PC-9 (cell line): ENCODE measurements around the gene RELL1.
"Not testable (repeated sequence)": the region's sequence is repeated elsewhere in the genome, so short reads cannot be mapped to it uniquely, and the experiment has no call there.

Experiments
- EZH2 ChIP-seq: fragments of 200-600 bp; sonication (generic); IDR thresholded peaks from 2 replicates; pipeline ENCODE4 v1.8.0; 2017; ENCODE audit warnings: antibody characterized with exemption, low read depth
- TF ChIP-seq, protein P1 (sequence below): fragments of 200-600 bp; sonication (generic); conservative IDR thresholded peaks from 2 replicates; pipeline ENCODE4 v1.6.1; 2017; ENCODE audit warnings: mixed run types, antibody characterized with exemption, mild to moderate bottlenecking, moderate library complexity

DNA sequence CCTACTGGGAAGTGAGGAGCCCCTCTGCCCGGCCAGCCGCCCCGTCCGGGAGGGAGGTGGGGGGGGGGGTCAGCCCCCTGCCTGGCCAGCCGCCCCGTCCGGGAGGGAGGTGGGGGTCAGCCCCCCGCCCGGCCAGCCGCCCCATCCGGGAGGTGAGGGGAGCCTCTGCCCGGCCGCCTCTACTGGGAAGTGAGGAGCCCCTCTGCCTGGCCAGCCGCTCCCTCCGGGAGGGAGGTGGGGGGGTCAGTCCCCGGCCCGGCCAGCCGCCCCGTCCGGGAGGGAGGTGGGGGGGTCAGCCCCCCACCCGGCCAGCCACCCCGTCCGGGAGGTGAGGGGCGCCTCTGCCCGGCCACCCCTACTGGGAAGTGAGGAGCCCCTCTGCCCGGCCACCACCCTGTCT is 17.1 kb downstream of the RELL1 start:
- TF ChIP-seq, protein P1, sequence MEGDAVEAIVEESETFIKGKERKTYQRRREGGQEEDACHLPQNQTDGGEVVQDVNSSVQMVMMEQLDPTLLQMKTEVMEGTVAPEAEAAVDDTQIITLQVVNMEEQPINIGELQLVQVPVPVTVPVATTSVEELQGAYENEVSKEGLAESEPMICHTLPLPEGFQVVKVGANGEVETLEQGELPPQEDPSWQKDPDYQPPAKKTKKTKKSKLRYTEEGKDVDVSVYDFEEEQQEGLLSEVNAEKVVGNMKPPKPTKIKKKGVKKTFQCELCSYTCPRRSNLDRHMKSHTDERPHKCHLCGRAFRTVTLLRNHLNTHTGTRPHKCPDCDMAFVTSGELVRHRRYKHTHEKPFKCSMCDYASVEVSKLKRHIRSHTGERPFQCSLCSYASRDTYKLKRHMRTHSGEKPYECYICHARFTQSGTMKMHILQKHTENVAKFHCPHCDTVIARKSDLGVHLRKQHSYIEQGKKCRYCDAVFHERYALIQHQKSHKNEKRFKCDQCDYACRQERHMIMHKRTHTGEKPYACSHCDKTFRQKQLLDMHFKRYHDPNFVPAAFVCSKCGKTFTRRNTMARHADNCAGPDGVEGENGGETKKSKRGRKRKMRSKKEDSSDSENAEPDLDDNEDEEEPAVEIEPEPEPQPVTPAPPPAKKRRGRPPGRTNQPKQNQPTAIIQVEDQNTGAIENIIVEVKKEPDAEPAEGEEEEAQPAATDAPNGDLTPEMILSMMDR: not testable (repeated sequence)
- not testable (repeated sequence) for TF ChIP-seq EZH2
